HFFc6 (cell line): Measurements from ENCODE around the gene CTSW. TPM values are rescaled to one million over a fixed set of nuclear protein-coding genes. Genes with fewer than 3 reads are reported as not detected.
A peak's percentile ranks its signal among the peaks of the same experiment; 100 is the strongest.

Experiments used
- DNase-seq: peaks from one replicate; pipeline ENCODE4 v3.0.0-alpha.2; 2018
- H3K27ac Mint-ChIP-seq: 2 replicates; pipeline ENCODE4 v1.8.0; 2020; ENCODE audit warnings: mild to moderate bottlenecking, mixed read lengths
- H3K27me3 Mint-ChIP-seq: 2 replicates; pipeline ENCODE4 v1.8.0; 2021; ENCODE audit warnings: mild to moderate bottlenecking, moderate library complexity, mixed read lengths; ENCODE audit not compliant: insufficient read depth
- H3K36me3 Mint-ChIP-seq: 2 replicates; pipeline ENCODE4 v1.8.0; 2021; ENCODE audit warnings: low read depth, mixed read lengths
- H3K4me1 Mint-ChIP-seq: 2 replicates; pipeline ENCODE4 v1.8.0; 2020; ENCODE audit warnings: low read depth, mixed read lengths
- H3K4me3 Mint-ChIP-seq: 2 replicates; pipeline ENCODE4 v1.8.0; 2020; ENCODE audit warnings: mild to moderate bottlenecking, moderate library complexity, mixed read lengths
- H3K9me3 Mint-ChIP-seq: 2 replicates; pipeline ENCODE4 v1.8.0; 2020; ENCODE audit warnings: mild to moderate bottlenecking, mixed read lengths
- CTCF ChIP-seq: fragments of 200-600 bp; sonication (generic); IDR thresholded peaks from 2 replicates; pipeline ENCODE4 v1.5.0; 2021; ENCODE audit warnings: antibody characterized with exemption, mild to moderate bottlenecking
- total RNA-seq, 6 experiments: library from RNA; stranded (reverse); fragmentation: NEBNext Ultra II Directional; extraction: Animal tissue kit (Norgen Biotek cat#: 25700); gene quantifications; 2 replicates in 1 of 6; 3 replicates in 5 of 6; pipeline ENCODE4 v1.2.3, GENCODE V29; 2021

Gene CTSW
- total RNA-seq, 6 experiments from 2014 or later: 0.11 to 0.22 (median 0.14) TPM; not detected in 2

DNA sequence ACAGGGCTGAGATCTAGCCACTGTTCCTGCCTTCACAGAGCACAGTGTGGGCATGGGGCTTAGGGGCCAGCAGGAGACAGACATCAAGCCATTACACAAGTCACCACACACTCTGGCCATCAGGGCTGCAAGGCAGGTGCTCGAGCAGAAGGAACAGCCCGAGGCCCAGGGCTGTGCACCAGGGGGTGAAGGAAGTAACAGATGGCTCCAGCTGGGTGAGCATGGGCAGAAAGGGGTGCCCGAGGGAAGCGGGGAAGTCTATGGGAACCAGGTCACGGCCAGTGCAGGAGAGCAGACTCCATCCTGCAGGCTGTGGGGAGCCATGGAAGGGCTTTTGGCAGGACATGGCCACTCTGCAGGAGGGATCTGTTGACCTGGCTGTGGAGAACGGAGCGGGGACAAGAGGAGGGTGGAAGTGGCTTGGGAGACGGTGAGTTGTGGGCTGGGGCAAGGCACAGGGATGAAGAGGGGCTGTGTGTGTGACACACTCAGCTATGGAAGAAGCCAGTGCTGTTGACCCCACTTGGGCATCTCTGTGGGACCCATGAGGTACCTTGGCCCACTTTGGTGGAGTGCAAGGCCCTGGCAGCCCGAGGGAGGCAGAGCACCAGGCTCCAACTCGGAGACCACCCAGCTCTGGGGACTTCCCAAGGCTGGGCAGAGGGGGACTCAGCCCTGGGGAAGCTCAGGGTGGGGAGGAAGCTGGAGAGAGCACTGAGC is 35.6 kb downstream of the CTSW start:
- TF ChIP-seq CTCF: no peak
- peaks cover 62% of the 10 kb centered on the region for H3K4me1 Mint-ChIP-seq
- H3K9me3 Mint-ChIP-seq: no peaks in the 10 kb centered on the region
- peak overlapping the region; percentile 99 for H3K27ac Mint-ChIP-seq
- H3K27me3 Mint-ChIP-seq: peaks cover 2% of the 10 kb centered on the region; the same call in 1 of the 2 replicates
- no peak for DNase-seq
- peaks cover 23% of the 10 kb centered on the region for H3K36me3 Mint-ChIP-seq
- peak overlapping the region; percentile 94 for H3K4me3 Mint-ChIP-seq

- Mint-ChIP-seq H3K9me3 (no peaks in the 10 kb centered on the region), H3K4me1 (peaks cover 61% of the 10 kb centered on the region), H3K4me3 (peak overlapping the region; percentile 94), H3K27me3 (peaks cover 2% of the 10 kb centered on the region; the same call in 1 of the 2 replicates), H3K36me3 (peaks cover 28% of the 10 kb centered on the region), H3K27ac (peak overlapping the region; percentile 99)
- peak; percentile 99 for DNase-seq
- no peak for TF ChIP-seq CTCF
These were observed 36.2 kb downstream of the CTSW start for GRCh38 chr11:65915821-65916251.

GRCh38 chr11:65916391-65916790 is 36.8 kb downstream of the CTSW start:
- no peak for DNase-seq
- Mint-ChIP-seq H3K27me3 (peaks cover 2% of the 10 kb centered on the region; the same call in 1 of the 2 replicates), H3K36me3 (peaks cover 28% of the 10 kb centered on the region), H3K4me1 (peaks cover 57% of the 10 kb centered on the region), H3K27ac (peak overlapping the region; percentile 99), H3K4me3 (peak overlapping the region; percentile 94), H3K9me3 (no peaks in the 10 kb centered on the region)
- TF ChIP-seq CTCF: no peak

- peaks cover 30% of the 10 kb centered on the region for H3K36me3 Mint-ChIP-seq
- H3K9me3 Mint-ChIP-seq: no peaks in the 10 kb centered on the region
- TF ChIP-seq CTCF: no peak
- H3K27ac Mint-ChIP-seq: peak overlapping the region; percentile 99
- H3K4me1 Mint-ChIP-seq: peaks cover 53% of the 10 kb centered on the region
- peaks cover 2% of the 10 kb centered on the region; the same call in 1 of the 2 replicates for H3K27me3 Mint-ChIP-seq
- no peak for DNase-seq
- peak overlapping the region; percentile 94 for H3K4me3 Mint-ChIP-seq
These were observed 37.4 kb downstream of the CTSW start for GRCh38 chr11:65917077-65917433.

DNA sequence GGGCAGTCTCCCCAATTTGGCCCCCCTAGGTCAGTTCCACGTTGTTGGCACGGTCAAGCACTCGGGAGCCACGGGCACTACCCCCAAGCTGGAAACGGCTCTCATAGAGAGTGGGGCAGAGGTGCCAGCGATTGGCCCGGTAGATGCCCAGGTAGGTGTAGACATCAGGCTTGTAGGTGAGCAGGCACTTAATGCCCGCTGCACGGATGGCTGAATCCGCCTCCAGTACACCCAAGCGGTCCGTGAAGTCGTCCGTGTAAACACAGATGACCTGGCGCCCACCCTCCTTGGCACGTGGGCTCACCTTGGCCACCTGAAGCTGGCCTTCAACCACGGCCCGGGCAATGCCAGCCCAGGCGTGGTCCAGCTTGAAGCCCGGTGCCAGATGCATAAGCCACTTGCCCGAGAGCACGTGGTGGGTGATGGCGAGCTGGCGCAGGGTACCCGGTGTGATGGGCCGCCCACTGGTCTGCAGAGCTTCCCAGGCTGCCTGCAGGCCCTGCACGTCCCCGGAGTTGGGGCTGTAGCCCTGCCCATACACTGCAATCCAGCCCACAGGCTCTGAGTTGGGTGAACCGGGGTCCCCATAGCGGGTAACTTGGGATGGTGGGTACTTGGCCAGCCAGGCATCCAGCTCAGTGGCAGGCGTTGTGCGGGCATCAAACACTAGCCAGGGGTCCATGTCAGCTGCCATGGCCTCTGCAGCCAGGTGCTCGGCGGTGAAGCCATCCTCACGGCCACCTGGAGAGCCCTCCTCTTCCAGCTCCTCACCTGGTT is 38.0 kb downstream of the CTSW start:
- no peak for TF ChIP-seq CTCF
- no peak for DNase-seq
- H3K9me3 Mint-ChIP-seq: no peaks in the 10 kb centered on the region
- H3K36me3 Mint-ChIP-seq: peaks cover 36% of the 10 kb centered on the region
- peak overlapping the region; percentile 99 for H3K27ac Mint-ChIP-seq
- peaks cover 53% of the 10 kb centered on the region for H3K4me1 Mint-ChIP-seq
- peak overlapping the region; percentile 94 for H3K4me3 Mint-ChIP-seq
- H3K27me3 Mint-ChIP-seq: peaks cover 4% of the 10 kb centered on the region
